Gastrocnemius medialis (tissue), 4 donors: ENCODE results near the gene OTOG.

Experiments
- POLR2A ChIP-seq, 2 donors: fragments of 450-650 bp; IDR thresholded peaks; one replicate each; pipeline ENCODE4 v1.6.1; 2017; ENCODE audit warnings: antibody characterized with exemption in 2 of 2, mild to moderate bottlenecking in 2 of 2, moderate library complexity in 2 of 2
- TF ChIP-seq, protein P1 (sequence below), 5 experiments: fragments of 450-650 bp in 3 of 5; fragments of 200-600 bp in 2 of 5; sonication (generic) in 2 of 5; IDR thresholded peaks in 4 of 5; conservative IDR thresholded peaks in 1 of 5; 1 replicate in 4 of 5; 2 replicates in 1 of 5; pipeline ENCODE4 v1.5.1; 2016 to 2019; ENCODE audit warnings: antibody characterized with exemption in 5 of 5, mild to moderate bottlenecking in 3 of 5, moderate library complexity in 3 of 5

DNA sequence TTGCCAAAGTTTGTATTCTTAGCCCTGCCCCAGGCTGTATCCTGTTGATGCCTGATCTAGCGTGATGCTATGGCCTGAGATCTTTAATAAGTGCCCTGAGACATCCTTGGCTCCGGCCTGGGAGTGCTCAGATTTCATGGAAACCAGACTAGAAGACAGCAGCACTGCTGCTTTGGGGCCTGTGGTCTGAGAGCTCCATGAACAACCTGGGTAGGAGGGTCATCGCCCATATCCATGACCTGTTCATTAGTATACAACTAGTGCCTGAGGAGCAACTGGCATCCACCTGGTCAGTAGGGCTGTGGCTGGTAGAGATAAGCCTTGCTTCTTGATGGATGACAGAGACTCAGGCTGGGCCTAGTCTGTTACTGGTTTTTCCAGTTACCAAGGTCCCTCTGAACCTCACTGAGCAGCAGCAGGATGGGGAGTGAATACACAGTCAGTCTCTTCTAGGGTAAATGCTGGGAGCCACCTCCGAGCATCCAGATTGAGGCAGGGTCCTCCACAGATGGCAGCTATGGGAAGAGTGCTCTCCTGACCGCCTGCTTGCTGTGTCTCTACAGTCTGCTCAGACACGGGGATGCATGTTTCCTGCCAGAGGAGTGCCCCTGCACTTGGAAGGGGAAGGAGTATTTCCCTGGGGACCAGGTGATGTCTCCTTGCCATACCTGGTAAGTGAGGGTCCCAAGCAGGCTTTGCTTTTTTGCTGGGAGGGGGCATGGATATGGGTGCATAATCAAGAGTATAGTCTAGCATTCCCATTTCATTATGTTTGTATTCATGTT is 39.0 kb downstream of the OTOG start:
- TF ChIP-seq, protein P1, sequence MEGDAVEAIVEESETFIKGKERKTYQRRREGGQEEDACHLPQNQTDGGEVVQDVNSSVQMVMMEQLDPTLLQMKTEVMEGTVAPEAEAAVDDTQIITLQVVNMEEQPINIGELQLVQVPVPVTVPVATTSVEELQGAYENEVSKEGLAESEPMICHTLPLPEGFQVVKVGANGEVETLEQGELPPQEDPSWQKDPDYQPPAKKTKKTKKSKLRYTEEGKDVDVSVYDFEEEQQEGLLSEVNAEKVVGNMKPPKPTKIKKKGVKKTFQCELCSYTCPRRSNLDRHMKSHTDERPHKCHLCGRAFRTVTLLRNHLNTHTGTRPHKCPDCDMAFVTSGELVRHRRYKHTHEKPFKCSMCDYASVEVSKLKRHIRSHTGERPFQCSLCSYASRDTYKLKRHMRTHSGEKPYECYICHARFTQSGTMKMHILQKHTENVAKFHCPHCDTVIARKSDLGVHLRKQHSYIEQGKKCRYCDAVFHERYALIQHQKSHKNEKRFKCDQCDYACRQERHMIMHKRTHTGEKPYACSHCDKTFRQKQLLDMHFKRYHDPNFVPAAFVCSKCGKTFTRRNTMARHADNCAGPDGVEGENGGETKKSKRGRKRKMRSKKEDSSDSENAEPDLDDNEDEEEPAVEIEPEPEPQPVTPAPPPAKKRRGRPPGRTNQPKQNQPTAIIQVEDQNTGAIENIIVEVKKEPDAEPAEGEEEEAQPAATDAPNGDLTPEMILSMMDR (IDR thresholded peaks at IDR 0.05 in 4 of 5, conservative IDR thresholded peaks at IDR 0.05 in 1 of 5), result no peak
- TF ChIP-seq POLR2A (IDR thresholded peaks at IDR 0.05), result no peak
